Keratinocyte (primary cell): ENCODE data around the gene ERVK3-1. TPM values are rescaled to one million over a fixed set of nuclear protein-coding genes. Genes with fewer than 3 reads are reported as not detected.

Experiments
- DNase-seq: peaks from one replicate; pipeline ENCODE4 v3.0.0-alpha.2; 2011; ENCODE audit warnings: low read depth, missing footprints, low spot score
- FAIRE-seq: peaks from 2 replicates; lab custom pipeline; 2011; peaks lifted over from hg19 to GRCh38; lab: Jason Lieb, UNC
- H2AFZ ChIP-seq: 2 replicates; pipeline ENCODE4 v1.6.0; 2012; ENCODE audit warnings: low read length, control low read depth, inconsistent platforms; ENCODE audit not compliant: control insufficient read depth
- H3K27ac ChIP-seq: 2 replicates; pipeline ENCODE4 v1.5.1; 2011; ENCODE audit warnings: low read length; ENCODE audit not compliant: control insufficient read depth, insufficient read depth
- H3K27me3 ChIP-seq: 3 replicates; pipeline ENCODE4 v1.6.0; 2011; ENCODE audit warnings: low read length; ENCODE audit not compliant: control insufficient read depth, insufficient read depth; ENCODE audit errors: extremely low read depth
- H3K36me3 ChIP-seq, 2 experiments: 2 replicates in 1 of 2; 3 replicates in 1 of 2; pipeline ENCODE4 v1.5.1; 2011; ENCODE audit warnings: low read length in 2 of 2, mild to moderate bottlenecking in 1 of 2; ENCODE audit not compliant: control insufficient read depth in 2 of 2, insufficient read depth in 2 of 2; ENCODE audit errors: extremely low read depth in 1 of 2
- H3K4me1 ChIP-seq: 3 replicates; pipeline ENCODE4 v1.5.1; 2011; ENCODE audit warnings: low read length; ENCODE audit not compliant: control insufficient read depth, insufficient read depth; ENCODE audit errors: extremely low read depth
- H3K4me2 ChIP-seq: 3 replicates; pipeline ENCODE4 v1.6.0; 2011; ENCODE audit warnings: low read depth, low read length; ENCODE audit not compliant: control insufficient read depth, insufficient read depth; ENCODE audit errors: extremely low read depth
- H3K4me3 ChIP-seq, 3 experiments: fragments of 200-600 bp in 1 of 3; sonication (generic) in 1 of 3; 2 replicates in 2 of 3; 3 replicates in 1 of 3; pipeline ENCODE4 v1.5.1; 2011 to 2016; ENCODE audit warnings: low read length in 3 of 3, mild to moderate bottlenecking in 3 of 3, control low read depth in 2 of 3, inconsistent platforms in 1 of 3, low read depth in 1 of 3, mixed read lengths in 1 of 3, mixed run types in 1 of 3, moderate library complexity in 1 of 3; ENCODE audit not compliant: control insufficient read depth in 2 of 3, insufficient read depth in 2 of 3; ENCODE audit errors: extremely low read depth in 1 of 3
- H3K79me2 ChIP-seq: 2 replicates; pipeline ENCODE4 v1.6.0; 2012; ENCODE audit warnings: low read length; ENCODE audit not compliant: control insufficient read depth, insufficient read depth
- H3K9ac ChIP-seq: 3 replicates; pipeline ENCODE4 v1.6.0; 2011; ENCODE audit warnings: low read length; ENCODE audit not compliant: control insufficient read depth, insufficient read depth; ENCODE audit errors: extremely low read depth
- H3K9me1 ChIP-seq: 3 replicates; pipeline ENCODE4 v1.6.0; 2011; ENCODE audit warnings: low read length; ENCODE audit not compliant: control insufficient read depth, insufficient read depth; ENCODE audit errors: extremely low read depth
- H3K9me3 ChIP-seq: 2 replicates; pipeline ENCODE4 v1.5.1; 2012; ENCODE audit warnings: low read depth, low read length; ENCODE audit not compliant: control insufficient read depth
- H4K20me1 ChIP-seq: 3 replicates; pipeline ENCODE4 v1.6.0; 2011; ENCODE audit warnings: low read length; ENCODE audit not compliant: control insufficient read depth, insufficient read depth; ENCODE audit errors: extremely low read depth
- EZH2 ChIP-seq: IDR thresholded peaks from one replicate; pipeline ENCODE4 v1.6.1; 2012; ENCODE audit warnings: inconsistent platforms, mild to moderate bottlenecking, low read length, moderate library complexity
- dilution Hi-C: fragments of 300-500 bp; cut with MboI; formaldehyde crosslinking; loops from one replicate; pipeline ENCODE4 v1.7.0; 2020; ENCODE audit warnings: low sequenced_read_pairs; ENCODE audit not compliant: extremely low pct_ligation_motif_present
- polyA plus RNA-seq, 5 experiments: library from polyadenylated mRNA; depleted of rRNA in 3 of 5; stranded (reverse) in 3 of 5; stranded (forward) in 1 of 5; unstranded in 1 of 5; fragments of >200 nt; gene quantifications; 1 replicate in 1 of 5; 2 replicates in 3 of 5; 3 replicates in 1 of 5; pipeline versions ENCODE4 v1.2.1 to v1.2.3, GENCODE V29; 2011 to 2012; ENCODE audit warnings: missing spikeins in 2 of 5, low read depth in 1 of 5, low replicate concordance in 1 of 5
- TF ChIP-seq, protein P1 (sequence below), 3 experiments: IDR thresholded peaks in 1 of 3; conservative IDR thresholded peaks in 1 of 3; optimal IDR thresholded peaks in 1 of 3; 2 replicates in 2 of 3; 3 replicates in 1 of 3; pipeline versions ENCODE3 to v1.5.1; 2011; ENCODE audit warnings: low read length in 3 of 3, mild to moderate bottlenecking in 3 of 3, moderate library complexity in 2 of 3, control low read depth in 1 of 3, inconsistent platforms in 1 of 3; ENCODE audit not compliant: insufficient read depth in 2 of 3; ENCODE audit errors: extremely low read depth in 1 of 3

ERVK3-1 gene
- polyA plus RNA-seq, 1 donor (not counting 4 experiments of a cell fraction or from before 2014, with no cell fraction given) = 48.6 TPM

DNA sequence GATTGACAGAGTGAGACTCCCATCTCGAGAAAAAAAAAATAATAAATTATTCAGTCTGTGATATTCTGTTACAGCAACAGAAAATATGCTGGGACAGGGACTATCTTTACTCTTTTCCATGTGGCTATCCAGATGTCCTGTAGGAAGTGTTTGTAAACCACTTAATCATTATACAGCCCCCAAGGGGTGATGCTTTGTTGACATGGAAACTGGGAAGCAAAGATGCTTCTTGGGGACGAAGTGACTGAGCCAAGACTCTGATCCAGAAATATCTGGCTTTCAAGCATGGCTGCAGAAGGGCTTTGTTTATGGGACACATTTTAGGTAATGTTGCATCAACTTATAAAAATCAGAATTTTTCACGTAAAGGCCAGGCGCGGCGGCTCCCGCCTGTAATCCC, 21.0 kb upstream of the ERVK3-1 start:
- peaks cover 9% of the 10 kb centered on the region for H3K4me1 ChIP-seq
- dilution Hi-C loops = no loop called here
- no peak overlapping the region for H3K27ac ChIP-seq
- H3K36me3 ChIP-seq = peaks cover 19 to 35% of the 10 kb centered on the region in 2 experiments
- H3K4me2 ChIP-seq = no peak overlapping the region
- no peak overlapping the region for H2AFZ ChIP-seq
- no peak for TF ChIP-seq EZH2
- TF ChIP-seq, protein P1, sequence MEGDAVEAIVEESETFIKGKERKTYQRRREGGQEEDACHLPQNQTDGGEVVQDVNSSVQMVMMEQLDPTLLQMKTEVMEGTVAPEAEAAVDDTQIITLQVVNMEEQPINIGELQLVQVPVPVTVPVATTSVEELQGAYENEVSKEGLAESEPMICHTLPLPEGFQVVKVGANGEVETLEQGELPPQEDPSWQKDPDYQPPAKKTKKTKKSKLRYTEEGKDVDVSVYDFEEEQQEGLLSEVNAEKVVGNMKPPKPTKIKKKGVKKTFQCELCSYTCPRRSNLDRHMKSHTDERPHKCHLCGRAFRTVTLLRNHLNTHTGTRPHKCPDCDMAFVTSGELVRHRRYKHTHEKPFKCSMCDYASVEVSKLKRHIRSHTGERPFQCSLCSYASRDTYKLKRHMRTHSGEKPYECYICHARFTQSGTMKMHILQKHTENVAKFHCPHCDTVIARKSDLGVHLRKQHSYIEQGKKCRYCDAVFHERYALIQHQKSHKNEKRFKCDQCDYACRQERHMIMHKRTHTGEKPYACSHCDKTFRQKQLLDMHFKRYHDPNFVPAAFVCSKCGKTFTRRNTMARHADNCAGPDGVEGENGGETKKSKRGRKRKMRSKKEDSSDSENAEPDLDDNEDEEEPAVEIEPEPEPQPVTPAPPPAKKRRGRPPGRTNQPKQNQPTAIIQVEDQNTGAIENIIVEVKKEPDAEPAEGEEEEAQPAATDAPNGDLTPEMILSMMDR (optimal IDR thresholded peaks at IDR 0.05 in 1 of 3, IDR thresholded peaks at IDR 0.05 in 1 of 3, conservative IDR thresholded peaks at IDR 0.05 in 1 of 3; ENCODE audit: extremely low read depth in 1 of 3, insufficient read depth in 2 of 3, low read length in 3 of 3) = no peak
- no peaks in the 10 kb centered on the region for H3K27me3 ChIP-seq
- no peak for FAIRE-seq
- no peak for DNase-seq
- peaks cover 47% of the 10 kb centered on the region for H3K79me2 ChIP-seq
- H4K20me1 ChIP-seq = no peaks in the 10 kb centered on the region
- H3K9ac ChIP-seq = no peak overlapping the region
- H3K4me3 ChIP-seq = no peak overlapping the region
- H3K9me3 ChIP-seq = no peaks in the 10 kb centered on the region
- H3K9me1 ChIP-seq = no peaks in the 10 kb centered on the region

DNA sequence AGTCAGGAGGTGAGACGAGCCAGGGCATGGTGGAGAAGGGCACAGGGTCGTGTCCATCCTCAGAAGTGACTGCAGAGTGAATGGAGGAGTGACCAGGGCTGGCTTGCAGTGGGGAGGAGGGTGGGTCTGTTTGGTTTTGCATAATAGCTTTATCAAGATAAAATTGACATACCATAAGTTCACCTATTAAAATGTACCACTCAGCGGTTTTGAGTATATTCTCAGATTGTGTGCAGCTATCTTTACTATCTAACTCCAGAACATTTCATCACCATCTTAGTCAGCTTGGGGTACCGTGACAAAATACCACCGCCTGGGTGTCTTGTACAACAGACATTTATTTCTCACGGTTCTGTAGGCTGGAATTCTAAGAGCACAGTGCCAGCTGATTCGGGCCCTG, 13.2 kb upstream of the ERVK3-1 start:
- Histone ChIP-seq H3K36me3 (peaks cover 29 to 47% of the 10 kb centered on the region in 2 experiments), H4K20me1 (no peaks in the 10 kb centered on the region), H3K9me3 (peaks cover 13% of the 10 kb centered on the region), H3K27me3 (no peaks in the 10 kb centered on the region), H3K4me1 (no peaks in the 10 kb centered on the region), H2AFZ (no peak overlapping the region), H3K27ac (no peak overlapping the region), H3K79me2 (peaks cover 2% of the 10 kb centered on the region), H3K9me1 (no peaks in the 10 kb centered on the region), H3K4me2 (no peak overlapping the region), H3K9ac (no peak overlapping the region), H3K4me3 (no peak overlapping the region)
- DNase-seq = no peak
- dilution Hi-C loops = no loop called here
- FAIRE-seq = no peak
- no peak for TF ChIP-seq EZH2
- TF ChIP-seq, protein P1 (optimal IDR thresholded peaks at IDR 0.05 in 1 of 3, IDR thresholded peaks at IDR 0.05 in 1 of 3, conservative IDR thresholded peaks at IDR 0.05 in 1 of 3; ENCODE audit: extremely low read depth in 1 of 3, insufficient read depth in 2 of 3, low read length in 3 of 3) = no peak
